HCT116 (cell line): ENCODE results near the gene EHBP1. TPM values are rescaled to one million over a fixed set of nuclear protein-coding genes. Genes with fewer than 3 reads are reported as not detected.
A peak's percentile ranks its signal among the peaks of the same experiment; 100 is the strongest.

Experiments
- ATAC-seq: fragments of 200-7000 bp; cut with Tn5 transposase; 2 replicates; pipeline ENCODE4 v1.9.1; 2020; ENCODE audit warnings: mild to moderate bottlenecking, moderate library complexity
- BruUV-seq: library from RNA; stranded (reverse); fragments of 400-500 nt; replicated peaks from 2 replicates; lab custom pipeline; 2021; lab: Mats Ljungman, UMichigan
- CTCF ChIA-PET: fragments of 300-600 bp; sonication (Branson Sonifier 250); formaldehyde crosslinking; loops from one replicate; lab custom pipeline; 2021; ENCODE audit warnings: antibody characterized with exemption; lab: Charles Lee
- POLR2A ChIA-PET: fragments of 300-600, 350-600 bp; sonication (Branson Sonifier 250); formaldehyde crosslinking; loops from one replicate; lab custom pipeline; 2021; ENCODE audit warnings: antibody characterized with exemption; lab: Charles Lee
- RAD21 ChIA-PET, 2 experiments: fragments of 300-600 bp; sonication (Branson Sonifier 250); formaldehyde crosslinking; loops; one replicate each; lab custom pipeline; 2023; ENCODE audit warnings: low total read pairs in 2 of 2; ENCODE audit not compliant: uncharacterized antibody in 2 of 2, unreplicated experiment in 2 of 2, low non-redundant PET in 1 of 2; lab: Charles Lee
- DNase-seq: peaks from one replicate; pipeline ENCODE4 v3.0.0-alpha.2; 2010; ENCODE audit warnings: low read depth, low spot score
- H2AFZ ChIP-seq: fragments of 200-600 bp; shearing (Covaris generic), sonication (generic); 2 replicates; pipeline ENCODE4 v1.6.1; 2017; ENCODE audit warnings: low read depth, mixed run types, mixed read lengths, antibody characterized with exemption, low read length; ENCODE audit not compliant: poor library complexity, severe bottlenecking
- H3K27ac ChIP-seq: 2 replicates; pipeline ENCODE4 v1.5.1; 2012; ENCODE audit warnings: low read depth, low read length
- H3K27me3 ChIP-seq: fragments of 200-600 bp; sonication (generic); 2 replicates; pipeline ENCODE4 v1.6.1; 2016; ENCODE audit warnings: mixed run types, low read length, mixed read lengths; ENCODE audit not compliant: insufficient read depth
- H3K36me3 ChIP-seq, 2 experiments: fragments of 200-500 bp in 1 of 2; fragments of 200-600 bp in 1 of 2; sonication (Bioruptor generic) in 1 of 2; sonication (generic) in 1 of 2; 2 replicates each; pipeline versions ENCODE4 v1.5.1 to v1.6.1; 2014 to 2016; ENCODE audit warnings: low read length in 2 of 2, inconsistent platforms in 1 of 2, mixed read lengths in 1 of 2, mixed run types in 1 of 2; ENCODE audit not compliant: insufficient read depth in 2 of 2, control insufficient read depth in 1 of 2
- H3K4me1 ChIP-seq, 2 experiments: fragments of 200-600 bp in 1 of 2; sonication (generic) in 1 of 2; 2 replicates each; pipeline versions ENCODE4 v1.5.1 to v1.6.1; 2012 to 2017; ENCODE audit warnings: low read length in 2 of 2, inconsistent platforms in 1 of 2, mild to moderate bottlenecking in 1 of 2, mixed read lengths in 1 of 2, mixed run types in 1 of 2, moderate library complexity in 1 of 2; ENCODE audit not compliant: insufficient read depth in 2 of 2, control insufficient read depth in 1 of 2
- H3K4me2 ChIP-seq: fragments of 200-600 bp; sonication (generic); 2 replicates; pipeline ENCODE4 v1.6.1; 2017; ENCODE audit warnings: mixed run types, low read length, mixed read lengths
- H3K4me3 ChIP-seq, 2 experiments: fragments of 200-600 bp in 1 of 2; sonication (generic) in 1 of 2; replicated peaks in 1 of 2; 2 replicates each; pipeline ENCODE4 v1.5.1; 2011 to 2016; ENCODE audit warnings: low read length in 2 of 2, control low read depth in 1 of 2, low read depth in 1 of 2, mild to moderate bottlenecking in 1 of 2, mixed read lengths in 1 of 2, mixed run types in 1 of 2
- H3K79me2 ChIP-seq: fragments of 200-600 bp; sonication (generic); 2 replicates; pipeline ENCODE4 v1.6.1; 2017; ENCODE audit warnings: mild to moderate bottlenecking, mixed run types, low read length, moderate library complexity, mixed read lengths; ENCODE audit not compliant: insufficient read depth
- H3K9ac ChIP-seq: fragments of 200-600 bp; sonication (generic); 2 replicates; pipeline ENCODE4 v1.6.1; 2016; ENCODE audit warnings: low read length, mixed read lengths
- H3K9me2 ChIP-seq: fragments of 200-600 bp; sonication (generic), shearing (Covaris generic); 2 replicates; pipeline ENCODE4 v1.6.1; 2017; ENCODE audit warnings: mixed run types, mild to moderate bottlenecking, moderate library complexity; ENCODE audit not compliant: insufficient read depth
- H3K9me3 ChIP-seq, 2 experiments: fragments of 200-500 bp in 1 of 2; fragments of 200-600 bp in 1 of 2; sonication (Bioruptor generic) in 1 of 2; sonication (generic) in 1 of 2; 2 replicates each; pipeline ENCODE4 v1.6.1; 2014 to 2017; ENCODE audit warnings: low read length in 2 of 2, mixed read lengths in 2 of 2, inconsistent platforms in 1 of 2, low read depth in 1 of 2, mild to moderate bottlenecking in 1 of 2, mixed run types in 1 of 2, moderate library complexity in 1 of 2; ENCODE audit not compliant: control insufficient read depth in 1 of 2, insufficient read depth in 1 of 2
- H4K20me1 ChIP-seq: fragments of 200-600 bp; sonication (generic), shearing (Covaris generic); 2 replicates; pipeline ENCODE4 v1.6.1; 2017; ENCODE audit warnings: mixed run types, mild to moderate bottlenecking, moderate library complexity; ENCODE audit not compliant: insufficient read depth
- CBX3 ChIP-seq: IDR thresholded peaks from 2 replicates; pipeline ENCODE4 v1.6.1; 2012; ENCODE audit warnings: low read depth
- EGR1 ChIP-seq: IDR thresholded peaks from 2 replicates; pipeline ENCODE4 v1.6.1; 2012; ENCODE audit warnings: low read depth
- EZH2 ChIP-seq: fragments of 200-600 bp; sonication (generic); IDR thresholded peaks from 2 replicates; pipeline ENCODE4 v1.6.1; 2017; ENCODE audit warnings: antibody characterized with exemption, mixed run types
- EZH2phosphoT487 ChIP-seq: fragments of 200-600 bp; IDR thresholded peaks from 2 replicates; pipeline ENCODE4 v1.6.1; 2018; ENCODE audit warnings: antibody characterized with exemption, borderline replicate concordance
- POLR2AphosphoS5 ChIP-seq: IDR thresholded peaks from 2 replicates; pipeline ENCODE4 v1.6.1; 2011; ENCODE audit warnings: mild to moderate bottlenecking, low read depth, low read length, moderate library complexity
- RAD21 ChIP-seq: IDR thresholded peaks from 2 replicates; pipeline ENCODE4 v1.6.1; 2012; ENCODE audit warnings: low read depth, mild to moderate bottlenecking
- SIN3A ChIP-seq: IDR thresholded peaks from 2 replicates; pipeline ENCODE4 v1.6.1; 2012; ENCODE audit warnings: low read depth
- SP1 ChIP-seq: IDR thresholded peaks from 2 replicates; pipeline ENCODE4 v1.6.1; 2012; ENCODE audit warnings: low read depth
- SRF ChIP-seq: IDR thresholded peaks from 2 replicates; pipeline ENCODE4 v1.6.1; 2012; ENCODE audit warnings: low read depth
- TCF7L2 ChIP-seq: IDR thresholded peaks from 2 replicates; pipeline ENCODE4 v1.7.0; 2011; ENCODE audit warnings: borderline replicate concordance, inconsistent platforms; ENCODE audit not compliant: insufficient read depth, insufficient read length; ENCODE audit errors: extremely low read depth
- intact Hi-C: fragments of 100-400 bp; cut with micrococcal nuclease; formaldehyde crosslinking; loops from 2 replicates; pipeline ENCODE4 v1.10.0; 2022
- total RNA-seq: library from RNA; stranded (reverse); gene quantifications from one replicate; pipeline ENCODE4 v1.2.1, GENCODE V29; 2021; ENCODE audit not compliant: unreplicated experiment
- TF ChIP-seq, protein P1 (sequence below): IDR thresholded peaks from 2 replicates; pipeline ENCODE4 v1.6.1; 2012; ENCODE audit warnings: low read depth
- TF ChIP-seq, protein P2 (sequence below), 3 experiments: fragments of 200-600 bp in 1 of 3; sonication (generic) in 1 of 3; IDR thresholded peaks in 2 of 3; conservative IDR thresholded peaks in 1 of 3; 2 replicates each; pipeline ENCODE4 v1.5.1; 2012 to 2017; ENCODE audit warnings: low read depth in 2 of 3, low read length in 2 of 3, antibody characterized with exemption in 1 of 3, borderline replicate concordance in 1 of 3, control low read depth in 1 of 3, mild to moderate bottlenecking in 1 of 3, mixed read lengths in 1 of 3, mixed run types in 1 of 3, moderate library complexity in 1 of 3; ENCODE audit not compliant: insufficient read depth in 1 of 3

Gene EHBP1
- total RNA-seq, 1 experiment from 2014 or later: 89.9 TPM

GRCh38 chr2:62795341-62795740, 89.8 kb downstream of the EHBP1 start:
- Histone ChIP-seq H3K9ac (no peak overlapping the region), H3K4me3 (no peak overlapping the region), H3K27ac (peak overlapping the region; percentile 32; the same call in 1 of the 2 replicates), H3K27me3 (no peaks in the 10 kb centered on the region), H2AFZ (no peak overlapping the region), H3K79me2 (peaks cover 94% of the 10 kb centered on the region), H3K4me1 (peaks cover 21 to 51% of the 10 kb centered on the region in 2 experiments), H3K9me3 (no peaks in the 10 kb centered on the region), H3K9me2 (no peaks in the 10 kb centered on the region), H3K4me2 (no peak overlapping the region), H3K36me3 (no peaks in the 10 kb centered on the region), H4K20me1 (peaks cover 4% of the 10 kb centered on the region; the same call in 1 of the 2 replicates)
- ChIA-PET RAD21 (no interaction called here), CTCF (no interaction called here), POLR2A (no interaction called here)
- TF ChIP-seq, protein P1, sequence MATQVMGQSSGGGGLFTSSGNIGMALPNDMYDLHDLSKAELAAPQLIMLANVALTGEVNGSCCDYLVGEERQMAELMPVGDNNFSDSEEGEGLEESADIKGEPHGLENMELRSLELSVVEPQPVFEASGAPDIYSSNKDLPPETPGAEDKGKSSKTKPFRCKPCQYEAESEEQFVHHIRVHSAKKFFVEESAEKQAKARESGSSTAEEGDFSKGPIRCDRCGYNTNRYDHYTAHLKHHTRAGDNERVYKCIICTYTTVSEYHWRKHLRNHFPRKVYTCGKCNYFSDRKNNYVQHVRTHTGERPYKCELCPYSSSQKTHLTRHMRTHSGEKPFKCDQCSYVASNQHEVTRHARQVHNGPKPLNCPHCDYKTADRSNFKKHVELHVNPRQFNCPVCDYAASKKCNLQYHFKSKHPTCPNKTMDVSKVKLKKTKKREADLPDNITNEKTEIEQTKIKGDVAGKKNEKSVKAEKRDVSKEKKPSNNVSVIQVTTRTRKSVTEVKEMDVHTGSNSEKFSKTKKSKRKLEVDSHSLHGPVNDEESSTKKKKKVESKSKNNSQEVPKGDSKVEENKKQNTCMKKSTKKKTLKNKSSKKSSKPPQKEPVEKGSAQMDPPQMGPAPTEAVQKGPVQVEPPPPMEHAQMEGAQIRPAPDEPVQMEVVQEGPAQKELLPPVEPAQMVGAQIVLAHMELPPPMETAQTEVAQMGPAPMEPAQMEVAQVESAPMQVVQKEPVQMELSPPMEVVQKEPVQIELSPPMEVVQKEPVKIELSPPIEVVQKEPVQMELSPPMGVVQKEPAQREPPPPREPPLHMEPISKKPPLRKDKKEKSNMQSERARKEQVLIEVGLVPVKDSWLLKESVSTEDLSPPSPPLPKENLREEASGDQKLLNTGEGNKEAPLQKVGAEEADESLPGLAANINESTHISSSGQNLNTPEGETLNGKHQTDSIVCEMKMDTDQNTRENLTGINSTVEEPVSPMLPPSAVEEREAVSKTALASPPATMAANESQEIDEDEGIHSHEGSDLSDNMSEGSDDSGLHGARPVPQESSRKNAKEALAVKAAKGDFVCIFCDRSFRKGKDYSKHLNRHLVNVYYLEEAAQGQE: no peak
- TF ChIP-seq SIN3A (no peak), CBX3 (no peak), SP1 (no peak), EGR1 (no peak), EZH2 (no peak), TCF7L2 (no peak), POLR2AphosphoS5 (no peak), RAD21 (no peak), EZH2phosphoT487 (no peak), SRF (no peak)
- TF ChIP-seq, protein P2, sequence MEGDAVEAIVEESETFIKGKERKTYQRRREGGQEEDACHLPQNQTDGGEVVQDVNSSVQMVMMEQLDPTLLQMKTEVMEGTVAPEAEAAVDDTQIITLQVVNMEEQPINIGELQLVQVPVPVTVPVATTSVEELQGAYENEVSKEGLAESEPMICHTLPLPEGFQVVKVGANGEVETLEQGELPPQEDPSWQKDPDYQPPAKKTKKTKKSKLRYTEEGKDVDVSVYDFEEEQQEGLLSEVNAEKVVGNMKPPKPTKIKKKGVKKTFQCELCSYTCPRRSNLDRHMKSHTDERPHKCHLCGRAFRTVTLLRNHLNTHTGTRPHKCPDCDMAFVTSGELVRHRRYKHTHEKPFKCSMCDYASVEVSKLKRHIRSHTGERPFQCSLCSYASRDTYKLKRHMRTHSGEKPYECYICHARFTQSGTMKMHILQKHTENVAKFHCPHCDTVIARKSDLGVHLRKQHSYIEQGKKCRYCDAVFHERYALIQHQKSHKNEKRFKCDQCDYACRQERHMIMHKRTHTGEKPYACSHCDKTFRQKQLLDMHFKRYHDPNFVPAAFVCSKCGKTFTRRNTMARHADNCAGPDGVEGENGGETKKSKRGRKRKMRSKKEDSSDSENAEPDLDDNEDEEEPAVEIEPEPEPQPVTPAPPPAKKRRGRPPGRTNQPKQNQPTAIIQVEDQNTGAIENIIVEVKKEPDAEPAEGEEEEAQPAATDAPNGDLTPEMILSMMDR (IDR thresholded peaks at IDR 0.05 in 2 of 3, conservative IDR thresholded peaks at IDR 0.05 in 1 of 3; ENCODE audit: borderline replicate concordance in 1 of 3, insufficient read depth in 1 of 3, low read depth in 2 of 3, low read length in 2 of 3): no peak
- ATAC-seq (no peak), DNase-seq (no peak)
- BruUV-seq: no TSS peak
- intact Hi-C loops: no loop called here
